Adipose tissue (tissue), 3 donors: ENCODE measurements around the gene GPR152. TPM values are rescaled to one million over a fixed set of nuclear protein-coding genes. Genes with fewer than 3 reads are reported as not detected.
A peak's percentile ranks its signal among the peaks of the same experiment; 100 is the strongest.
"Not testable (repeated sequence)": the region's sequence is repeated elsewhere in the genome, so short reads cannot be mapped to it uniquely, and the experiment has no call there.

Experiments
- H3K27ac ChIP-seq: one replicate; pipeline ENCODE4 v1.5.1; 2013; ENCODE audit warnings: low read depth, low read length
- WGBS, 3 donors: extraction: QIAGEN DNeasy Blood & Tissue Kit; methylation state at CpG; one replicate each; pipeline ENCODE4 v1.1.7; 2013; 5-methylcytosine and 5-hydroxymethylcytosine counted together
- polyA plus RNA-seq, 3 donors: library from polyadenylated mRNA; stranded (reverse); fragments of 200-250 nt; gene quantifications; one replicate each; pipeline ENCODE4 v1.2.3, GENCODE V29; 2013
- donor health status: healthy with polysubstance abuse.
- donor health status: Bipolar disorder and iron deficiency.
- donor health status: healthy.

Gene GPR152
- polyA plus RNA-seq, 3 donors: not detected

DNA sequence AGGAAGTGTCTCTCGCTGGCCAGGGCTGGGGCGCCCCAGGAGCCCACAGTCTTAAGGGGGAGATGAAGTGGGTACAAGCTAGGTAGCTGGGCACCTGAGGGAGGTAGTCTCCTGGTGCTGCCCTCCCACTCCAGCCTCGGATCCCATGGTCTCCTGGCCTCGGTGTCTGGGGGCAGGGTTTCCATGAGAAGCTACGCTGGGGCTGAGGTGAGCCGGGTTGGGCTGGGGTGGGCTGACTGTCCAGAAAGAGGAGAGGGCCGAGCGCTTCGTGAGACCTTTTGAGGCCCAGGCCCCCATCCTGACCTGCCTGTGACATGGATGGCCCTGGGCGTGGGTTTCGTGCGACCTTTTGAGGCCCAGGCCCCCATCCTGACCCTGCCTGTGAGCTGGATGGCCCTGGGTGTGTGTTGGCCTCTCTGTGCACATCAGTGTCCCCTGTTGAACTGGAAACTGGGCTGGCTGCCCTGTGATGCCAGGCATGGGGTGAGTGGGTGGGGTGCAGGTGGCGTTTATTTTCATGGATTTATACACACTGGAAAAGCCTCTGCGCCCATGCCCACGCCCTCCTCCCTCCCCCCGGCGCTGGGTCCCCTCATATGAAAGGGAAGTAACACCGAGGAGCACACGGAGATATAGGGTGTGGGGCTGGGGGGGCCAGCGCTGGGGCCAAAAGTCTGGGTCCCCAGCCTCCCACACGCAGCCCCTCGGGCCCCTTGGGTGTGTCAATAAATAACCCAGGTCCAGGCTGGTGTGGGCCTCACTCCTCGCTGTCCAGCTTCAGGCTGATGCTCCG lies 38.9 kb upstream of the GPR152 start:
- H3K27ac ChIP-seq: no peak overlapping the region
- 85 to 89% (median 87%) methylated on average over 22 to 24 of the region's 24 CpGs for WGBS, 3 donors

DNA sequence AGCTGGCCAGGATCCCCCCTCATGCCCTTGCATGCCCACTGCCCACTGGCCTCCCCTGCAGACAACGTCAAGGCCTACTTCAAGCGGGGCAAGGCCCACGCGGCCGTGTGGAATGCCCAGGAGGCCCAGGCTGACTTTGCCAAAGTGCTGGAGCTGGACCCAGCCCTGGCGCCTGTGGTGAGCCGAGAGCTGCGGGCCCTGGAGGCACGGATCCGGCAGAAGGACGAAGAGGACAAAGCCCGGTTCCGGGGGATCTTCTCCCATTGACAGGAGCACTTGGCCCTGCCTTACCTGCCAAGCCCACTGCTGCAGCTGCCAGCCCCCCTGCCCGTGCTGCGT lies 38.2 kb upstream of the GPR152 start:
- no peak overlapping the region for H3K27ac ChIP-seq
- 76 to 81% (median 81%) methylated on average over 14 to 15 of the region's 15 CpGs for WGBS, 3 donors

DNA sequence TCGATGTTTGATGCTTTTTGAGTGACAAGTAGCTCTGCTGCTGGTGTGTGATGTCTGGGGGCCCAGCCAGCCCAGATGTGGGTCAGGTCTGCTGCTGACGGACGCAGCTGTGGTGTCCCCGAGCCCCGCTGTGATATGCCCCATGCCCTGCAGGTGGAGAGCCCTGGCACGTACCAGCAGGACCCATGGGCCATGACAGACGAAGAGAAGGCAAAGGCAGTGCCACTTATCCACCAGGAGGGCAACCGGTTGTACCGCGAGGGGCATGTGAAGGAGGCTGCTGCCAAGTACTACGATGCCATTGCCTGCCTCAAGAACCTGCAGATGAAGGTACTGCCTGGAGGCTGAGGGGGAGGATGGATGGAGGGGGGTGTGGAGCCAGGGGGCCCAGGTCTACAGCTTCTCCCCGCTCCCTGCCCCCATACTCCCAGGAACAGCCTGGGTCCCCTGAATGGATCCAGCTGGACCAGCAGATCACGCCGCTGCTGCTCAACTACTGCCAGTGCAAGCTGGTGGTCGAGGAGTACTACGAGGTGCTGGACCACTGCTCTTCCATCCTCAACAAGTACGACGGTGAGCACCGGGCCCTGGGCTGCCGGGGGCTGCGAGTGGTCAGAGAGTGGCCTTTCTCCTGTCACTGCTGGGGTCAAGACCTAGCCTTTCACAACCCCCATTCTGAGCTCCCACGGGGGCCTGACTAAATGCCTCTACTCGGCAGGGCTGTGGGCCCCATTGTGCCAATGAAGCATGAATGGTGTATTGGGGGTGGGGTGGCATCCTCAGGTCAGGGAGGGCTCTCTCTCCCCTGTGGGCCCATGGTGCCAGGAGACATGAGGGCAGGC lies 37.6 kb upstream of the GPR152 start:
- no peak overlapping the region for H3K27ac ChIP-seq
- 88 to 89% (median 89%) methylated on average over 23 of the region's 23 CpGs for WGBS, 3 donors

DNA sequence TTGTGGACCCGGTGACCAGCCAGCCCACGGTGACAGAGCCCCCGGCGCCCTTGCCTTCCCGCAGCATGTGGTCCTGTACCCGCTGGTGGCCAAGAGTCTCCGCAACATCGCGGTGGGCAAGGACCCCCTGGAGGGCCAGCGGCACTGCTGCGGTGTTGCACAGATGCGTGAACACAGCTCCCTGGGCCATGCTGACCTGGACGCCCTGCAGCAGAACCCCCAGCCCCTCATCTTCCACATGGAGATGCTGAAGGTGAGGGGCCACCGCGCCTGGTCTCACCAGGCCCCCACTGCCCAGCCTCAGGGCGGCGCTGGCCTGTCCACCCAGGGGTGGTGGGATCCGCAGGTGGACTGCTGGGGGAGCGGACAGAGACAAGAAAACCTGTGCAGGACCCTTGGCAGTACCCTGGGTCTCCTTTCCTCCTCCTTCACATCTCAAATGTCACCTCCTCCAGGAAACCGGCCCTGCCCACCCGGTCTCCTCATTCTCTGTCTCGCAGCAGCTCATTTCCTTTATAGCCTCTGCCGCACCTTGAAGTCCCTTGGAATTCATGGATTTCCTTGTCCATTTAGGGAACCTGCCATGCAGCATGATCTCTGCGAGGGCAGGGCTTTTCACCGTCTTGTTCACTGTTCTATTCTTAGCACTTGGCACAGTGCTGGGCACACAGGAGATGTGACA lies 36.8 kb upstream of the GPR152 start:
- H3K27ac ChIP-seq: no peak overlapping the region
- 86 to 90% (median 87%) methylated on average over 20 to 25 of the region's 25 CpGs for WGBS, 3 donors

DNA sequence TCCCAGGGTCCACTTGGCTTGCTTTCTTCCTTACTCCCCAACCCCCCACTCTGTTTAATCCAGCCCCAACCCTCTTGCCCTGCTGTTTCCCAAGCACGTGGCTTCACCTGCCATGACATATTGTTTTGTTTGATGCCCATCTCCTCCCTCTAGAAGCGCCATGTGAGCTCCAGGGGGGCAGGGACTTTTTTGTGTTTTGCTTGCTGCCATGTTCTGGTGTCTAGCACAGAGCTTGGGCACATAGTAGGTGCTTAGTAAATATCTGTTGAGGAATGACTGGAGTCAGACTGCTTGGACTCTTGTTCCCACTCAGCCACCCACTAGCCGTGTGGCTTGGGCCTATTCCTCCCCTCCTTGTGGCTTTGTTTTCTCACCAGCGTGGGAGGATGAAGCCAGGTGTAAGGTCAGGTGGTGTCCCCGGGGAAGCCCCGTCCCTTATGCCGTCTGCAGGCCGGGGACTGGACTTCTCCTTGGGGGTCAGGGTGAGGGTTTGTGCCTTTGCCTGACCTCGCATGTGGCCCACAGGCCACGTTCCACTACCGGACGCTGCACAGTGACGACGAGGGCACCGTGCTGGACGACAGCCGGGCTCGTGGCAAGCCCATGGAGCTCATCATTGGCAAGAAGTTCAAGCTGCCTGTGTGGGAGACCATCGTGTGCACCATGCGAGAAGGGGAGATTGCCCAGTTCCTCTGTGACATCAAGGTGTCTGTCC lies 34.1 kb upstream of the GPR152 start:
- H3K27ac ChIP-seq: no peak overlapping the region
- 83 to 89% (median 85%) methylated on average over 20 of the region's 20 CpGs for WGBS, 3 donors

DNA sequence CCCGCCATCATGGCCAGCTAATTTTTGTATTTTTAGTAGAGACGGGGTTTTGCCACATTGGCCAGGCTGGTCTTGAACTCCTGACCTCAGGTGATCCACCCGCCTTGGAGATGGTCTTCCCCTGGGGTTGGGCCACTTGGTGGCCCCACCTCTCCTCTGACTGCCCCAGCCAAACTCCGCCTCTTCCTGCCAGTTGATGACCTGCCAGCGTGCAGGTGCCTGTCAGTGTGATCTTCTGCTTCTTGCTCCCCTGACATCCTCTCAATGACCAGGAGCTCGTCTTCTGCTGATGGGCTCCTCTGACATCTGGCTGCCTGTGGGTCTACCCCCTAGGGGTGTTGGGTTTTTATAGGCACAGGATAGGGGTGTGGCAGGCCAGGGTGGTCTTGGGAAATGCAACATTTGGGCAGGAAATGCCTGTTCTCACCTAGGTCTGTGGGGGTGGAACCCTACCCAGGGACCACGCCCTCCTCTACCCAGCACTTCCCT lies 33.4 kb upstream of the GPR152 start:
- H3K27ac ChIP-seq: not testable (repeated sequence)
- WGBS, 3 donors: 72 to 80% (median 77%) methylated on average over 7 of the region's 7 CpGs

DNA sequence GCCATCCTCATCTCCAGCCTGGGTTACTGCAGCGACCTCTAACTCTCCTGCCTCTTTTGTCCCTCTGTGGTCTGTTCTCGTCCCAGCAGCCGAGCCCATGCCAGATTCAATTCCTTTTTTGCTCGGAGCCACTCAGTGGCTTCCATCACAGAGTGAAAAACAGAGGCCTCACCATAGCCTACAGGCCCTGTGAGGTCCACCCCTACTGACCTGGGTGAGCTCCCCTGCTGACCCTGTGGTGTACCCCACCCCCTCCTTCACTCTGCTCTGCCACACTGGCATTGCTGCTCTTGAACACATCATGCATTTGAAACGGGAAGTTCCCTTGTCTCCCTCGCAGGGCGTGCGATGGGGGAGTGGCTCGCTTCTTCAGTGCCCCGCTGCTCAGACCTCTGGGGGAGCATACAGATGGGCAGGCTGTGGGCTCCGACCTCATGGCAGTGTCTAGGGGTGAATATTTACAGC lies 32.4 kb upstream of the GPR152 start:
- H3K27ac ChIP-seq: no peak overlapping the region
- 49 to 84% (median 61%) methylated on average over 11 of the region's 11 CpGs for WGBS, 3 donors

DNA sequence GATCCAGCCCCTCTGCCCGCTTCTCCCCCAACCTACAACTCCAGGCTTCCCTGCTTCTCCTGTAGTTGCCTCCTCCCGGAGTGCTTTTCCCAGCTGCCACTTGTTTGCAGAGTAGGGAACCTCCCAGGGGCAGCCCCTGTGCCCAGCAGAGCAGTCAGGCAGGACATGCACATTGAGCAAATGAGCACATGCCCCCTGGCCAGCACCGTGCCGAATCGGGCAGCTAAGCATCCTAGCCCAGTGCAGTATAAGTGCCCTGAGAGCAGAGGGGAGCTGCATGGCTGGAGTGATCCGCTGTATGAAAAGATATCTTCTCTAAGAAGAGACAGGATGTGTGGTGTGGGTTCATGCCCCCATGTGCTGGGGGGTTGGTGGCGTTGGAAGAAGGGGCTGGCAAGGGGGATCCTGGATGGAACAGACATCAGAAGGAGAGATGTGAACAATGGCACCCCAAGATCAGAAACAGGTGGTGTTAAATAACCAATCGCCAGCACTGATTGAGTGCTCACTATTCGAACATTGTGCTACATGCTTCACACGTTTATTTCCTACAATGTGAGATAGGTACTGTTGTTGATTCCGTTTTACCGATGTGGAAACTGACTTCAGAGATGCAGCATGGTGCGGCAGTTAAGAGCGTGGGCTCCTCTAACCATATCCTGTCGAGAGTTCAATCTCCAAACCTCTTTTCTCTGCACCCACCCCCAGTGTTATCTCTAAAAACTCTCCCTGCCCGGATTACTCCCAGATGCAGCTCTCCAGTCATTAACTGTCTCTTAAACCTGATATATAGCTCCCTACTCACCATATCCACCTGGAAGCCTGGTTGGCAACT lies 31.5 kb upstream of the GPR152 start:
- H3K27ac ChIP-seq: no peak overlapping the region
- 83 to 84% (median 84%) methylated on average over 16 of the region's 16 CpGs for WGBS, 3 donors

DNA sequence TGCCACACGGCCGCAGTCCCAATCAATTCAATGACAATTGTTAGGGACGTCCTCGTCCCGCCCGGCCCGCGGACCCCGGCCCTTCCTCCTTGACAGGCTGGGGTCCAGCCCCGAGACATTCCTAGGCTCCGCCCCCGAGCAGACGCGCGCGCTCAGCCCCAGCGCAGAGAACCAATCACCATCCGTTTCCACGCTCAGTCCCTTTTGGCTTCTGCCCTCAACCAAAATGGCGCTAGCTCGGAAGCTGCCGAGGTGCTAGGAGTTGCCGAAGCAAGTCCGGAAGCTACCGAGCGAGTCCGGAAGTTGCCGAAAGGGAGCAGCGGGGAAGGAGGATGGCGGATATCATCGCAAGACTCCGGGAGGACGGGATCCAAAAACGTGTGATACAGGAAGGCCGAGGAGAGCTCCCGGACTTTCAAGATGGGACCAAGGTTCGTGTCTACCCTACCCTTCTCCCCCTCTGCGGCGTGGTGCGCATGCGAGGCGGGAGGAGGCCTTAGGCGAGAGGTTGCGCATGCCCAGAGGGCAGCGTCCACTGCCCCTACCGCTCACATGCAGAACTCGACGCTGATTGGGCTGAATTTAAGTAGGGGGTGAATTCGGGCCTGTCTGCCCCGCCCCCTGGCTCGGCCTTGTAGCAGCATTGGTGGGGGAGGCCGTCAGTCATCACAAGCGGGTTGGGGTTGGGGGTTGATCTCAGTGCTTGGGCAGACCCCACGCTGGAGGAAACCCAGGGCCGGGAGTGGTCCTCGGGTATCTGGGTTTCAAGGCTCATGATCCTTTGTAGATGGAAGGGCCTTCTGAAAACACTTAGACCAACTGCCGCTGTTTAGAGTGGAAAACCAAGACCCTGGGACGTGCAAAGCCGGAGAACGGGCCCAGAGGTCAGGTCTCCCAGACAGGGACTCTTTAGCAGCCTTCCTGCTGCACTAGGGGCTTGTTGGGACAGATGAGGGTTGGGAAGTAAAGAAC lies 30.6 kb upstream of the GPR152 start, which contains the start of gene AIP:
Gene AIP, plus strand, starts transcription at position 200 of the 972 bp plus-strand sequence. Its CDS starts 133 bp downstream, at position 333.
- 10 to 11% (median 10%) methylated on average over 60 of the region's 60 CpGs for WGBS, 3 donors
- no peak within 1 kb of the TSS for H3K27ac ChIP-seq

DNA sequence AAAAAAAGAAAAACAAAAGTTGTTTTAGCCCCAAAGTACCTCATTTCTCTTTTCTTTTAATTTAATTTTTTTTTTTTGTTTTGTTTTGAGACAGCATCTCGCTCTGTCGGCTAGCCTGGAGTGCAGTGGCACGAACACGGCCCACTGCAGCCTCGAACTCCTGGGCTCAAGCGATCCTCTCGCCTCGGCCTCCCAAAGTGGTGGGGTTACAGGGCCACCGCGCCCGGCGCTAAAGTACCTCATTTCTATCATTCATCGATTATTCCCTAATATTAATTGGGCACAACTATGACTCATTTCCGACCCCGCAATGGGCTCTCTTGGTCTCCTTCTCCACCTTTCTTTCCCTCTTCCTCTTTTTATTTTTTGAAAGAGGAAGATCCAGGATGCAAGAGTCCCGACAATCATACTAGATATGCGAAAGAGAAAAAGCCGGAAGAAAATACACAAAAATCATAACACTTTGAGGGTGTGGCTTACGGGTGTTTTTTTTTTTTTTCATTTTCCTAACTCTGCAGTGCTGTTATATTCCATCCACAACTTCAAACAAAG lies 29.8 kb upstream of the GPR152 start:
- H3K27ac ChIP-seq: no peak overlapping the region
- 38 to 43% (median 38%) methylated on average over 19 of the region's 19 CpGs for WGBS, 3 donors

DNA sequence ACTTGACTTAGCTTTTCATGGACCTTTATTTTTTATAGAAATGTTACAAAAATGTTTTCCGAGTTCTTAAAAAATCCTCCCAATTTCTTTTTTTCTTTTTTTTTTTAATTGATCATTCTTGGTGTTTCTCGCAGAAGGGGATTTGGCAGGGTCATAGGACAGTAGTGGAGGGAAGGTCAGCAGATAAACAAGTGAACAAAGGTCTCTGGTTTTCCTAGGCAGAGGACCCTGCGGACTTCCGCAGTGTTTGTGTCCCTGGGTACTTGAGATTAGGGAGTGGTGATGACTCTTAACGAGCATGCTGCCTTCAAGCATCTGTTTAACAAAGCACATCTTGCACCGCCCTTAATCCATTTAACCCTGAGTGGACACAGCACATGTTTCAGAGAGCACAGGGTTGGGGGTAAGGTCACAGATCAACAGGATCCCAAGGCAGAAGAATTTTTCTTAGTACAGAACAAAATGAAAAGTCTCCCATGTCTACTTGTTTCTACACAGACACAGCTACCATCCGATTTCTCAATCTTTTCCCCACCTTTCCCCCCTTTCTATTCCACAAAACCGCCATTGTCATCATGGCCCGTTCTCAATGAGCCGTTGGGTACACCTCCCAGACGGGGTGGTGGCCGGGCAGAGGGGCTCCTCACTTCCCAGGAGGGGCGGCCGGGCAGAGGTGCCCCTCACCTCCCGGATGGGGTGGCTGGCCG lies 25.0 kb upstream of the GPR152 start:
- WGBS, 3 donors: 81 to 84% (median 82%) methylated on average over 12 of the region's 16 CpGs
- H3K27ac ChIP-seq: not testable (repeated sequence)

DNA sequence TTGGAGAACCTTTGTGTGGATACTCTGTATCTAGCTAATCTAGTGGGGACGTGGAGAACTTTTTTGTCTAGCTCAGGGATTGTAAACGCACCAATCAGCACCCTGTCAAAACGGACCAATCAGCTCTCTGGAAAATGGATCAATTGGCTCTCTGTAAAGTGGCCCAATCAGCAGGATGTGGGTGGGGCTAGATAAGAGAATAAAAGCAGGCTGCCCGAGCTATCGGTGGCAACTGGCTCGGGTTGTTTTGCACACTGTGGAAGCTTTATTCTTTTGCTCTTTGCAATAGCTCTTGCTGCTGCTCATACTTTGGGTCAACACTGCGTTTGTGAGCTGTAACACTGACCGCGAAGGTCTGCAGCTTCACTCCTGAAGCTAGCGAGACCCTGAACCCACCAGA lies 24.2 kb upstream of the GPR152 start:
- not testable (repeated sequence) for H3K27ac ChIP-seq
- WGBS, 3 donors: 69 to 87% (median 85%) methylated on average over 10 of the region's 10 CpGs

DNA sequence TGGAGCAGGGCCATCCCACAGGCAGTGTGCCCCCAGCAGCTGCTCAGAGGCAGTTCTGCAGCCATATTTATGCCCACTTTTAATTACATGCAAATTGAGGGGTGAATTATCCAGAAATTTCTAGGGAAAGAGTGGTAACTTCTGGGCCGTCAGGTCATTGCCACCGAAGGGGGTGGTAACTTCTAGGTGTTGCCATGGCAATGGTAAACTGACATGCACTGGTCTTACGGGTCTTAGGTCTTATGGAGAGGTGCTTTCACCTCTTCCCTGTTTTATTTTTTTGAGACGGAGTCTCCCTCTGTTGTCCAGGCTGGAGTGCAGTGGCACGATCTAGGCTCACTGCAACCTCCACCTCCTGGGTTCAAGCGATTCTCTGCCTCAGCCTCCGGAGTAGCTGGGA lies 20.4 kb upstream of the GPR152 start:
- H3K27ac ChIP-seq: no peak overlapping the region
- WGBS, 3 donors: 80 to 83% (median 82%) methylated on average over 7 of the region's 7 CpGs

DNA sequence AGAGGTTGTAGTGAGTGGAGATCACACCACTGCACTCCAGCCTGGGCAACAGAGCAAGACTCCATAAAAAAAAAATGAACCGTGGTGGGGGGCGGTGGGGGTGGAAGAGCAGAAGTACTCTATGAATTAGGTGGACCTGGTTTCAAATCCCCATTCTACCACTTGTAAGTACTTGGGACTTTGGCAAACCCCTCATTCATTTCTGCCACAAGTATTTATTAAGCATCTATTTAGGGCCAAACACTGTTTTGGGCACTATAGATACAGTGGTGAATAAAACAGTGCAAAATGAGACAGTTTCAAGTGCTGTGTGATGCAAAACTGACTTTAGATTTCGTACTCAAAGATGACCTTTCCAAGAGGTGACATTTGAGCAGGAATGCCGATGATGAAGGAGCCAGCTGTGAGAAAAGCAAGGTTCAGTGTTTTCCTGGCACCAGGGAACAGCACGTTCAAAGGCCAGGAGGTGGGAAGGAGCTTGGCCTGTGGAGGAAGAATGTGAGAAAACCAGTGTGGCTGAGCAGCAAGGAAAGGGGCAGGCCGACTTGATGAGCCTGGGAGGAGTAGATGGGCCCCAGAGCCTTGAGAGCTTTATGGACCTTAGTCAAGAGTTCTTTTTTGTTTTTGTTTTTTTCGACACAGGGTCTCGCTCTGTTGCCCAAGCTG lies 17.9 kb upstream of the GPR152 start:
- no peak overlapping the region for H3K27ac ChIP-seq
- 83 to 87% (median 85%) methylated on average over 8 of the region's 8 CpGs for WGBS, 3 donors

DNA sequence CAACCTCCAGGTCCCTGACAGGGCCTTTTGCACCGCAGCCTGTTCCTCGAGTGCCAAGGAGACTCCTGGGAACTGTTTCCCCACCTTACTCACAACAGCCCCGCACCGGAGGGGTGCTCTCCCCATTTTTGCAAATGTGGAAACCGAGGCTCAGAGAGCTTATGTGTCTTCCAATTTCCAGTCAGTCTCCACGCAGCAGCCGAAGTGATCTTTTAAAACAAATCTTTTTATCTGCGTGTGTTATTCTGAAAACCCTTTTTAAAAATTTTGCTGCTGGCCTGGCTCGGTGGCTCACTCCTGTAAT lies 16.9 kb upstream of the GPR152 start:
- WGBS, 3 donors: 9 to 12% (median 10%) methylated on average over 9 of the region's 9 CpGs
- peak overlapping the region; percentile 60 for H3K27ac ChIP-seq
